SK-N-SH treated with all-trans-retinoic acid at 6 μM for 48 hours (cell line): Measurements from ENCODE around the gene MRLN.
"Not testable (repeated sequence)": the region's sequence is repeated elsewhere in the genome, so short reads cannot be mapped to it uniquely, and the experiment has no call there.

Experiments
- ATAC-seq: fragments of 200-7000 bp; cut with Tn5 transposase; 3 replicates; pipeline ENCODE4 v1.9.1; 2020; ENCODE audit warnings: mild to moderate bottlenecking, moderate library complexity
- ARNTL ChIP-seq: fragments of 450-650 bp; formaldehyde crosslinking; IDR thresholded peaks from 2 replicates; pipeline ENCODE4 v1.5.0; 2020; ENCODE audit warnings: low read depth, mild to moderate bottlenecking, moderate library complexity, borderline replicate concordance
- CREB5 ChIP-seq: fragments of 250-450 bp; sonication (Bioruptor Pico); IDR thresholded peaks from 2 replicates; pipeline ENCODE4 v1.5.1; 2020; ENCODE audit warnings: low read depth, mild to moderate bottlenecking, moderate library complexity
- CSDC2 ChIP-seq: fragments of 250-450 bp; sonication (Bioruptor Pico); IDR thresholded peaks from 2 replicates; pipeline ENCODE4 v1.5.0; 2020; ENCODE audit warnings: mild to moderate bottlenecking, moderate library complexity
- CSRNP3 ChIP-seq: fragments of 250-450 bp; sonication (Bioruptor Pico); IDR thresholded peaks from 2 replicates; pipeline ENCODE4 v1.5.1; 2021; ENCODE audit warnings: mild to moderate bottlenecking, moderate library complexity
- ESRRG ChIP-seq: fragments of 250-450 bp; sonication (Bioruptor Pico); IDR thresholded peaks from 2 replicates; pipeline ENCODE4 v1.6.1; 2021; ENCODE audit warnings: mild to moderate bottlenecking
- OSR1 ChIP-seq: fragments of 250-450 bp; sonication (Bioruptor Pico); IDR thresholded peaks from 2 replicates; pipeline ENCODE4 v1.8.0; 2022; ENCODE audit warnings: moderate library complexity, mild to moderate bottlenecking, inconsistent platforms
- PATZ1 ChIP-seq: fragments of 250-450 bp; sonication (Bioruptor Pico); IDR thresholded peaks from 2 replicates; pipeline ENCODE4 v1.8.0; 2020; ENCODE audit warnings: mild to moderate bottlenecking, moderate library complexity, borderline replicate concordance
- POU6F1 ChIP-seq: fragments of 250-450 bp; sonication (Bioruptor Pico); IDR thresholded peaks from 2 replicates; pipeline ENCODE4 v1.8.0; 2021; ENCODE audit warnings: low read depth, mild to moderate bottlenecking, moderate library complexity, borderline replicate concordance
- PPARA ChIP-seq: fragments of 250-450 bp; sonication (Bioruptor Pico); IDR thresholded peaks from 2 replicates; pipeline ENCODE4 v1.5.0; 2020; ENCODE audit warnings: mild to moderate bottlenecking, borderline replicate concordance
- RARB ChIP-seq: fragments of 250-450 bp; sonication (Bioruptor Pico); IDR thresholded peaks from 2 replicates; pipeline ENCODE4 v1.8.0; 2021; ENCODE audit warnings: mild to moderate bottlenecking, moderate library complexity
- SNAI2 ChIP-seq: fragments of 250-450 bp; sonication (Bioruptor Pico); IDR thresholded peaks from 2 replicates; pipeline ENCODE4 v1.5.0; 2020; ENCODE audit warnings: mild to moderate bottlenecking, moderate library complexity
- TCF4 ChIP-seq: fragments of 250-450 bp; sonication (Bioruptor Pico); IDR thresholded peaks from 2 replicates; pipeline ENCODE4 v1.8.0; 2021; ENCODE audit warnings: mild to moderate bottlenecking, moderate library complexity, borderline replicate concordance
- TOX ChIP-seq: fragments of 250-450 bp; sonication (Bioruptor Pico); IDR thresholded peaks from 2 replicates; pipeline ENCODE4 v1.8.0; 2021; ENCODE audit warnings: mild to moderate bottlenecking, moderate library complexity, borderline replicate concordance
- TSHZ2 ChIP-seq: fragments of 250-450 bp; sonication (Bioruptor Pico); IDR thresholded peaks from 2 replicates; pipeline ENCODE4 v1.5.0; 2020; ENCODE audit warnings: mild to moderate bottlenecking, moderate library complexity
- ZC3H10 ChIP-seq: fragments of 250-450 bp; sonication (Bioruptor Pico); IDR thresholded peaks from 2 replicates; pipeline ENCODE4 v1.5.1; 2021; ENCODE audit warnings: mild to moderate bottlenecking, moderate library complexity
- ZFP3 ChIP-seq: fragments of 250-450 bp; sonication (Bioruptor Pico); IDR thresholded peaks from 2 replicates; pipeline ENCODE4 v1.5.0; 2020; ENCODE audit warnings: mild to moderate bottlenecking, moderate library complexity
- ZFP30 ChIP-seq: fragments of 450-650 bp; formaldehyde crosslinking; IDR thresholded peaks from 2 replicates; pipeline ENCODE4 v1.5.0; 2022; ENCODE audit warnings: mild to moderate bottlenecking, moderate library complexity
- ZNF565 ChIP-seq: fragments of 450-650 bp; formaldehyde crosslinking; conservative IDR thresholded peaks from 2 replicates; pipeline ENCODE4 v1.5.0; 2020; ENCODE audit warnings: low read depth, mild to moderate bottlenecking, moderate library complexity
- ZNF8 ChIP-seq: fragments of 450-650 bp; formaldehyde crosslinking; IDR thresholded peaks from 2 replicates; pipeline ENCODE4 v1.5.0; 2020; ENCODE audit warnings: mild to moderate bottlenecking, moderate library complexity

Gene MRLN

GRCh38 chr10:59792812-59793211 is 39.6 kb upstream of the MRLN start (continued):
- TF ChIP-seq PATZ1 (CRISPR knock-in tag) (no peak), RARB (no peak), CSDC2 (CRISPR knock-in tag) (no peak), ZNF565 (CRISPR knock-in tag) (no peak), ZFP3 (CRISPR knock-in tag) (no peak), TCF4 (no peak), OSR1 (CRISPR knock-in tag) (no peak), PPARA (CRISPR knock-in tag) (no peak)

GRCh38 chr10:59791601-59792000 is 38.3 kb upstream of the MRLN start:
- TF ChIP-seq PATZ1 (CRISPR knock-in tag) (no peak), ZFP3 (CRISPR knock-in tag) (no peak), TCF4 (no peak), ZFP30 (CRISPR knock-in tag) (no peak), POU6F1 (CRISPR knock-in tag) (no peak), TOX (no peak), CREB5 (CRISPR knock-in tag) (no peak)
- ATAC-seq, result no peak

GRCh38 chr10:59790080-59790479 is 36.8 kb upstream of the MRLN start:
- not testable (repeated sequence) for ATAC-seq

- ATAC-seq, result not testable (repeated sequence)
Observed at GRCh38 chr10:59788914-59789313, 35.7 kb upstream of the MRLN start.

- not testable (repeated sequence) for ATAC-seq
Observed at GRCh38 chr10:59787032-59787431, 33.8 kb upstream of the MRLN start.

GRCh38 chr10:59785476-59785875 is 32.2 kb upstream of the MRLN start:
- not testable (repeated sequence) for ATAC-seq

- TF ChIP-seq ARNTL (CRISPR knock-in tag) (no peak), ZNF8 (no peak), TCF4 (no peak), ZC3H10 (CRISPR knock-in tag) (no peak), RARB (no peak), CREB5 (CRISPR knock-in tag) (no peak), TOX (no peak), CSRNP3 (CRISPR knock-in tag) (no peak), ESRRG (CRISPR knock-in tag) (no peak), ZFP30 (CRISPR knock-in tag) (no peak), SNAI2 (CRISPR knock-in tag) (no peak), TSHZ2 (no peak), OSR1 (CRISPR knock-in tag) (no peak), ZFP3 (CRISPR knock-in tag) (no peak)
- ATAC-seq, result no peak
Observed at GRCh38 chr10:59781511-59781910, 28.3 kb upstream of the MRLN start.
